Left lobe of liver (tissue), 2 donors: ENCODE results near the gene THSD7A. TPM values are rescaled to one million over a fixed set of nuclear protein-coding genes. Genes with fewer than 3 reads are reported as not detected.
A peak's percentile ranks its signal among the peaks of the same experiment; 100 is the strongest.

ENCODE experiments used
- ATAC-seq: fragments of 200-7000 bp; cut with Tn5 transposase; one replicate; pipeline ENCODE4 v1.9.1; 2020; ENCODE audit warnings: mild to moderate bottlenecking, moderate library complexity
- DNase-seq: peaks from one replicate; pipeline ENCODE4 v3.0.0-alpha.2; 2020; ENCODE audit warnings: low spot score
- total RNA-seq: library from RNA; stranded (reverse); gene quantifications from one replicate; pipeline ENCODE4 v1.2.1, GENCODE V29; 2021
- donor health status: DM: no; HTN: no; CAD: no; lungs with moderate emphysema.
- donor health status: DM: no; HTN: yes; CAD: no.

The THSD7A gene
- total RNA-seq, 1 donor from 2014 or later: 1.6 TPM

DNA sequence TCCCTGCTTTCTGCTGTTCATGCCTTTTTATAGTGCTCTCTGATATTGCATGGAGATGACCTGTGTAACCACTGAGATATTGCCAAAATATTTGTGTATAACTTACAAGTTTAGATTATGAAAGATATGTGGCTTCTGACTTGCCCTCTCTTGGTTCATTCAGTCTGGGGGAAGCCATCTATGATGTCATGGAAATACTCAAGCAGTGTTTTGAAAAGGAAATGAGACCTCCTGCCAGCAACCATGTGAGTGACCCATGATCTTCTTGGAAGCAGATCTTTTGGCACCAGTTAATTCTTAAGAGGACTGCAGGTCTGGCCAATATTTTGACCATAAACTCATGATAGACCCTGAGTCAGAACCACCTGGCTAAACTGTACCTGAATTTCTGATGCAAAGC lies 183.0 kb downstream of the THSD7A start:
- DNase-seq (no peak), ATAC-seq (no peak)

DNA sequence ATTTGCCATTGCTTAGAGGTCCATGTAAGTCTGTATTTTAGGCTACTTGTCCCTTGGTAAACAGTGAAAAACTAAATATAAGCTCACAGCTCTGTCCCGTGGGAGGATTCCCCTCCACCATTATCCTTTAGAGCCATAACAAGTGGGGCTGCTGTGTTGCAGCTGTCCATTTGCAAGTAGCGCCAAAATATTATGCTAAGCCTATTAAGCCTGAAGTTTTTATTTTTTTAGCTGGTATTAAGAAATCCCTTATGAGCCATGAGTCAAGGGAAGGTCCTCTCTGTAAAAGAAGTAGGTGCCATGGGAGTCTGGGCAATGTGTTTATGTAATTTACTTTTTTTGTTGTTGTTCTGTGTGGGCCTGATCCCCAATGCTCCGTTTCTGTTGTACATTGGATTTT lies 183.9 kb downstream of the THSD7A start:
- ATAC-seq: no peak
- DNase-seq: no peak

GRCh38 chr7:11642841-11643240 lies 189.2 kb downstream of the THSD7A start:
- ATAC-seq (no peak), DNase-seq (no peak)

- ATAC-seq: no peak
- DNase-seq: no peak
These were observed 189.7 kb downstream of the THSD7A start for GRCh38 chr7:11642276-11642675.

DNA sequence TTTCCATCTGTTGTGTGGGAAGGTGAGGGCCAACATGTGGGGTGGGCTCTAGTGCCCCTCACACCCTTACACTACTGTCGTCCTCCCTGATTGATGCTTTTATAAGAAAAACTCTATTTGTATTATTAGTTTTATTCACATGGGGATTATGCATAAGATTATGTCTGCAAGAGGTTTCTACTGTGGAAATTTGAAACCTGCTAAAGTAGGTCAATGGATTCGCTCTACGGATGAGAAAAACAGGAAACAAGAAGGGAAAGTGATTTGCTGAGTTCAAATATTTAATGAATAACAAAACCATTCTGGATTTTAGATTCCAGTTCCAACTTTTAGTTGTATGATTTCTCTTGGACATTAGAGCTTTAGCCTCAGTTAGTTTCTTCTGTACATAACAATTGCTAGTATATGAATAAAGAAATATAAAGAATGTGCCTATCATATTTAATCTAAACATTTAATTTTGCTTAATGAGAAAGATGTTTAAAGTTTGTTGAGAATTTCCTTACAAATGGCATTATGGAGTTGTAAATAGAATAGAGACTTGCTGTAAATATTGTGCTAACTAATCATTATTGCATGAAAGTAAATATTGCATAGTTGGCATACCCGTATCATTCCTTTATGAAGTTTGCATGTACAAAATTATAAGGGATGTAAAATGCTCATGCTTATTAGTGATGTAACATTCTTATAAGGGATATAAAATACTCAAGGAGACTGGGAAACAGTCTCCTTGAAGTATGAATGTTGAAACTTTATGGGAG lies 193.8 kb downstream of the THSD7A start:
- ATAC-seq (peak; percentile 54), DNase-seq (no peak)

GRCh38 chr7:11636274-11636673 lies 195.7 kb downstream of the THSD7A start:
- ATAC-seq: no peak
- no peak for DNase-seq

DNA sequence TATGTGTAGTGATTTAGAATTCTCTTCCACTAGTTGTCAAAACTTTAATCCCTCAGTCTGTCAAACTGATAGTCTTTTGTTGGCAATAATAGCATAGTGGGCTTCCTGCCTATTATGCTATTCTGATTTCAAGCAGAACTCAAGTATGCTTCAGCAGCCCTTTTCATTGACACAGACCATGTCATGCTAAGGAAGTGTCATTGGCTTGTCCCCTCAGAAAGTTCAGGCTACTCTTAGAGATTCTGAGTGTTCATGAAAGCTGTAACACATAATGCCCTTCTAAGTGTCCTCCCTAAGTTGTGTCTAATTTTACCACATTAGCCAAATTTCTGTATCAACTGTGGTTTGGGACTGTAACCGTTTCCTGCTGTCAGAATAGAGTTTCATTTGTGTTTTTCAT lies 198.7 kb downstream of the THSD7A start:
- no peak for ATAC-seq
- no peak for DNase-seq

GRCh38 chr7:11630355-11630754 lies 201.6 kb downstream of the THSD7A start:
- DNase-seq (no peak), ATAC-seq (no peak)

- ATAC-seq: peak; percentile 43
These were observed 206.3 kb downstream of the THSD7A start for GRCh38 chr7:11625669-11626068.

GRCh38 chr7:11623093-11623678 lies 208.8 kb downstream of the THSD7A start:
- DNase-seq (no peak), ATAC-seq (no peak)

More at GRCh38 chr7:11625669-11626068, 206.3 kb downstream of the THSD7A start:
- DNase-seq: no peak

- ATAC-seq: peak; percentile 92
- DNase-seq: no peak
These were observed 211.4 kb downstream of the THSD7A start for GRCh38 chr7:11620406-11621253.

DNA sequence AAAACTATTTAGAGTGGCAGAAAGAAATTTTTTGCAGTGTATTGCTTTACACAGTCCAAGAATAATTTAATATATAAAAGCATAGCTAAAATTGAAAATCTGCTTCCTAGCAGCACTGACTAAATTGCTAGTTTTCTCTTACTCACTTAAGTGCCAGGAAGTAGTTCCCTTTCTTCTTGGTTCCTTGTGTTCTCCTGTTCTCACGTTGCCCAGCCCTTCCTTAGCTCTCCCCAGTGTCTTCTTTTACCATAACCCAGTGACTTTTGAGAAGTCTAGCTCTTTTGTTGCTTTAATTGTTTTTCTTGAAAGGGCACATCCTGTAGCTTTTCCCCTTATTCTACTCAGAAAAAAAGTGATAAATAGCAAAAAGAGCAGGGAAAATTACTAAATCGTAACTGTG lies 215.5 kb downstream of the THSD7A start:
- ATAC-seq: no peak
- DNase-seq: no peak

- DNase-seq (no peak), ATAC-seq (peak; percentile 73)
These were observed 216.8 kb downstream of the THSD7A start for GRCh38 chr7:11615174-11615573.

DNA sequence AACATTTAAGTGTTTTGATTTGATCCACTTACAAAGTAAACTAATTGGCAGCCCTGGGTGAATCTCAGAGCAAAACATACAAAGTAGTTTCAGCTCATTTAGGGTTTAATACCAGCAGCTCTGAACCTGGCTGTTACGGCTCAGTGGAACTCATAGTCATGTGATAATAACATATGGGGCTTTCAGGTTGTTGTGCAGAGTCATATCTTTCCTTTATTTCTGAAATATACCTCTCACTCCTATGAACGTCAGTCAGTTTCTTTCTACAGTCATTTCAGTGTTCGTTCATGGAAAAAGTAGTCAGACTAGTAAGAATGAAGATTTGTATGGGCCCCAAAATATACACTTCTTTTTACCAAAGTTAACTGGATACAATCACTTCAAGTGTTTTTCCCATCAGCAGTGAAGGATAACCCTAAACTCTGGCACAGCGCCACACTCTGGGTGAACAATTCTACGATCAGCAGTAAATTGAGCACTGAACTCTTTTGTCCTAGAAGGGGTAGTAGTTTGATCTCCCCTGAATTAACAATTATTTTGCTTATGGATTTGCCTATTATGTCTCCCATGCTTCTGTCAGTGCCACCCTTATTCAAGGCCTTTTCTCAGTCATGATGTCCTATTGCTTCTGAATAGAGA lies 218.6 kb downstream of the THSD7A start:
- no peak for DNase-seq
- no peak for ATAC-seq

DNA sequence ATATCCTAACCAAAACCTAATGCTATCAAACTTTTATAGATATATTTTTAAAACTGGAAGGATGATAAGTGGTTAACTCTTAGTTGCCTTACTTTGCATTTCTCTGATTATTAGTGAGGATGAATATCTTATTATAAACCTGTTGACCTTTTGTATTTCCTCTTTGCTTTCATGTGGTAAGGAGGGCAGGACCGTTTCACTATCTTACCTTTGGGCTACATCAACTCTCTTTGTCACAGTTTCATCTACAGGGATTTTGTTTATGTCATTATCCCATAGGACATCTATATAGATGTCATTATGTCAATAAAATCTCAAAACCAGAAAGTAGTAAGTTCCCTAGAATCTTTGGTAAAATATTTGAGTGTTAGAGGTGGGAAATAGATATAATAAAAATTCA lies 219.3 kb downstream of the THSD7A start:
- ATAC-seq (no peak), DNase-seq (no peak)

DNA sequence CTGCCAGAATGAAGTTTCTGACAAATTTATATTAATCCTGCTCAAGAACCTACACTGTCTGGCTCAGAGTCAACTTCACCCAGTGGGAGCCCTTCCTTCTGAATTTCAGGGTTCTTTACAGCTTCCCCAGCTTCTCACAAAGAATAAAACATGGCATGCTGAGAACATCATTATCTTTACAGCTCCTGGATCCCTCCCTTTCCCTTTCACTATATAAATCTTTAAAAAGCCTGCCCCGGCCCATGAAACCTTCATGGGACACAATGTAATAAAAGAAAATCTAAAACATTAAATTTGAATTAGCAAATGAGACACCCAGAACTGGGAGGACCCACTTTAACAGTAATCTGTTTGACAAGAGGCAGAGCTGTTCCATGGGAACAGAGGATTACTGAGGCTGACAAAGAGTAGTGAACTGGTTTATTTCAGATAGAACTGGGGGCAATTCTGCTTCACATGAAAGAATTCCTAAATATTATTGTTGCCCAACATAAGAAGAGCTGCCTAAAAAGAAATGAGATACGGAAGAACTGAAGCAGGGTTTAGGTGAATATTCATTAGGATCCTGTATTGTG lies 222.8 kb downstream of the THSD7A start:
- ATAC-seq (no peak), DNase-seq (no peak)

- DNase-seq (no peak), ATAC-seq (no peak)
These were observed 224.3 kb downstream of the THSD7A start for GRCh38 chr7:11607686-11608085.

- no peak for DNase-seq
- no peak for ATAC-seq
These were observed 226.2 kb downstream of the THSD7A start for GRCh38 chr7:11605749-11606148.

GRCh38 chr7:11604505-11604904 lies 227.5 kb downstream of the THSD7A start:
- DNase-seq (no peak), ATAC-seq (no peak)

DNA sequence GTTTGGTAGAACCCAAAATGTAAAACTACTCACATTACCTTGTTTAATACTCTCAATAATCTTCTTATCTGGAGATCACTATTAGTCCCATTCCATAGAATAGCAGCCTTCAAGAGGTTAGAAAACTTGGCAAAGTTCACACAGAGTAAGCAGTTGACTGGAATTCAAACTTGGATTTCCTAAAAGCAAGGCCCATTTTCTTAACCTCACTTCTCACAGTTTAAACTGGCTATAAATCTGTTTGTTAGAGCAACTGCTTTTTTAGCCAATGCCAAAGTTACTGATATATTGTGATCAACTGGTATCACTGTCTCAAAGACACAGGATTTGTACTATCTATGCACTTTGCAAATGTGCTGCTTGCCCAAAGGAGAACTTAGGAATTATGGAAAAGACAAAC lies 230.2 kb downstream of the THSD7A start:
- DNase-seq (no peak), ATAC-seq (no peak)

- ATAC-seq: peak; percentile 95
- no peak for DNase-seq
These were observed 238.7 kb downstream of the THSD7A start for GRCh38 chr7:11593322-11593721.
